Measurements from ENCODE around the gene PDCD10. TPM values are rescaled to one million over a fixed set of nuclear protein-coding genes. Genes with fewer than 3 reads are reported as not detected.

PDCD10 gene
- total RNA-seq = 58.3 and 62.3 TPM in 2 replicates

GRCh38 chr3:167734498-167735232 lies at the start of gene PDCD10:
TSS of gene PDCD10 (minus strand) at chr3:167734892. CDS start at chr3:167720157, 14,735 bp downstream.

GRCh38 chr3:167735233-167736138 lies 794 bp upstream of the PDCD10 start, which contains the start of gene SERPINI1:
TSS of gene SERPINI1 (plus strand) at chr3:167735721. CDS start at chr3:167789129, 53,408 bp downstream.

GRCh38 chr3:167653760-167654159 lies 80.9 kb downstream of the PDCD10 start, which contains the start of gene WDR49:
TSS of gene WDR49 (minus strand) at chr3:167653942. CDS start at chr3:167653425, 517 bp downstream.

Other genes starting within 250 kb of the PDCD10 start
- gene WDR49, start 81.0 kb downstream of the PDCD10 start, total RNA-seq = under 0.01 TPM in 1 of 2 replicates, not detected in the other
- gene SERPINI1, start 829 bp upstream of the PDCD10 start, total RNA-seq = 2.9 and 13.5 TPM in 2 replicates

All from regular cardiac myocyte (primary cell).